ENCODE measurements around the gene DDR2.

DDR2 gene

GRCh38 chr1:162609306-162609705 is 23.0 kb upstream of the DDR2 start:
- H3K27me3 ChIP-seq (ENCODE audit: insufficient read depth, low read length, poor library complexity) = no peaks in the 10 kb centered on the region
- H3K4me3 ChIP-seq (ENCODE audit: low read depth in 1 of 2, low read length in 2 of 2) = no peak overlapping the region
- no peaks in the 10 kb centered on the region for H3K79me2 ChIP-seq (ENCODE audit: insufficient read depth, low read length)
- no peaks in the 10 kb centered on the region for H4K20me1 ChIP-seq (ENCODE audit: insufficient read depth, low read length)
- H2AFZ ChIP-seq (ENCODE audit: low read depth, low read length) = no peak overlapping the region
- DNase-seq = no peak
- peaks cover 3% of the 10 kb centered on the region; the same call in 1 of the 2 replicates for H3K36me3 ChIP-seq (ENCODE audit: insufficient read depth, low read length)
- no peaks in the 10 kb centered on the region for H3K9me3 ChIP-seq (ENCODE audit: insufficient read depth, low read length, severe bottlenecking)
- no peak for ATAC-seq (ENCODE audit: insufficient read depth, low read depth)
- TF ChIP-seq EZH2 (IDR thresholded peaks at IDR 0.05; ENCODE audit: borderline replicate concordance, low read depth, low read length, severe bottlenecking) = no peak
- TF ChIP-seq CTCF (IDR thresholded peaks at IDR 0.05; ENCODE audit: borderline replicate concordance, extremely low read depth, low read length, poor library complexity, severe bottlenecking) = no peak
- H3K4me1 ChIP-seq (ENCODE audit: insufficient read depth, low read length) = no peaks in the 10 kb centered on the region
- no peak overlapping the region for H3K9ac ChIP-seq (ENCODE audit: low read depth, low read length)
- no peak overlapping the region for H3K27ac ChIP-seq (ENCODE audit: low read length)
- no peak overlapping the region for H3K4me2 ChIP-seq (ENCODE audit: insufficient read depth, low read length)

DNA sequence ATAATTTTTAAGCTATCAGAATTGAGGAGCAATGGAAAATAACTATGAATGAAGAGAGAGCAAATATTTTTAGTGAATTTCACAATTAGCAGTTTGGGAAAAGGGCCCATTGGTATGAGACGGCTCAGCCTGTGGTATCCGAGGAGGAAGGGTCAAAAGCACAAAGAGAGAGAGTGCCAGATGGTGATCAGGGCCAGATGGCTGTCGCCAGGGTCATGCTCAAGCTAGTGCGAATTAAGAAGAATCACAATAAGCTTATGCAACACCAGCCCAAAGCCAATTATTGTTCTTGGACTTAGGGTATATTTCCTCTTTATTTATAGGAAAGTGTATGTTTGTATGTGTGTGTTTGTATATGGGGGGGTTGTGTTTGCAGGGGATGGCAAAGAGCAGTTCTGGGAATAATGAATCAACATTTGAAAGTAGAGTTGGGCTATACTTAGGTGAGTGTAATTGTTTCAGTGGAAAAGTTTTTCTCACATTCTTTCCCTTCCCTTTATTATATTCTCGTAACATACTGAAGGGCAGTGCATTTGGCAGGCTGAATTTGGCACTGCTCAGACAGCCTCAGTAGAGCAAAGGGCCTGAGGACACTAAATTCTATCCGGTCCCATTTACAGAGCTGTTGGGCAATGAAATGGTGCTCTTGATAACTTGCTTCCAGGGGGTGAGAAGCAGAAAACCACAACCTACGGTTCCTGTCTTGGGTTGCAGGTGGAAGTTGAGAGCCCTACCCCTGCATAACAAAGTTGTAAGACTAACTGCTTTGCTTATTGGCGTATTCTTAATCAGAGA is 19.5 kb upstream of the DDR2 start:
- Histone ChIP-seq H3K4me2 (ENCODE audit: insufficient read depth, low read length) (no peak overlapping the region), H3K36me3 (ENCODE audit: insufficient read depth, low read length) (peaks cover 3% of the 10 kb centered on the region; the same call in 1 of the 2 replicates), H3K9me3 (ENCODE audit: insufficient read depth, low read length, severe bottlenecking) (peaks cover 15% of the 10 kb centered on the region), H4K20me1 (ENCODE audit: insufficient read depth, low read length) (no peaks in the 10 kb centered on the region), H3K9ac (ENCODE audit: low read depth, low read length) (no peak overlapping the region), H3K27me3 (ENCODE audit: insufficient read depth, low read length, poor library complexity) (no peaks in the 10 kb centered on the region), H3K27ac (ENCODE audit: low read length) (no peak overlapping the region), H3K4me3 (ENCODE audit: low read depth in 1 of 2, low read length in 2 of 2) (no peak overlapping the region), H3K79me2 (ENCODE audit: insufficient read depth, low read length) (no peaks in the 10 kb centered on the region), H2AFZ (ENCODE audit: low read depth, low read length) (no peak overlapping the region), H3K4me1 (ENCODE audit: insufficient read depth, low read length) (no peaks in the 10 kb centered on the region)
- ATAC-seq (ENCODE audit: insufficient read depth, low read depth) = no peak
- DNase-seq = no peak
- TF ChIP-seq CTCF (IDR thresholded peaks at IDR 0.05; ENCODE audit: borderline replicate concordance, extremely low read depth, low read length, poor library complexity, severe bottlenecking) (no peak), EZH2 (IDR thresholded peaks at IDR 0.05; ENCODE audit: borderline replicate concordance, low read depth, low read length, severe bottlenecking) (no peak)

GRCh38 chr1:162616848-162617247 is 15.4 kb upstream of the DDR2 start:
- no peaks in the 10 kb centered on the region for H3K36me3 ChIP-seq (ENCODE audit: insufficient read depth, low read length)
- no peak overlapping the region for H3K27ac ChIP-seq (ENCODE audit: low read length)
- no peaks in the 10 kb centered on the region for H4K20me1 ChIP-seq (ENCODE audit: insufficient read depth, low read length)
- H3K9ac ChIP-seq (ENCODE audit: low read depth, low read length) = no peak overlapping the region
- ATAC-seq (ENCODE audit: insufficient read depth, low read depth) (no peak), DNase-seq (no peak)
- no peak overlapping the region for H2AFZ ChIP-seq (ENCODE audit: low read depth, low read length)
- H3K4me3 ChIP-seq (ENCODE audit: low read depth in 1 of 2, low read length in 2 of 2) = no peak overlapping the region
- H3K4me1 ChIP-seq (ENCODE audit: insufficient read depth, low read length) = no peaks in the 10 kb centered on the region
- no peak overlapping the region for H3K4me2 ChIP-seq (ENCODE audit: insufficient read depth, low read length)
- no peaks in the 10 kb centered on the region for H3K79me2 ChIP-seq (ENCODE audit: insufficient read depth, low read length)
- peaks cover 15% of the 10 kb centered on the region for H3K9me3 ChIP-seq (ENCODE audit: insufficient read depth, low read length, severe bottlenecking)
- TF ChIP-seq EZH2 (IDR thresholded peaks at IDR 0.05; ENCODE audit: borderline replicate concordance, low read depth, low read length, severe bottlenecking) = no peak
- TF ChIP-seq CTCF (IDR thresholded peaks at IDR 0.05; ENCODE audit: borderline replicate concordance, extremely low read depth, low read length, poor library complexity, severe bottlenecking) = no peak
- H3K27me3 ChIP-seq (ENCODE audit: insufficient read depth, low read length, poor library complexity) = no peaks in the 10 kb centered on the region

Measured in DND-41 (cell line).